ENCODE data around the gene XYLT1.

DNA sequence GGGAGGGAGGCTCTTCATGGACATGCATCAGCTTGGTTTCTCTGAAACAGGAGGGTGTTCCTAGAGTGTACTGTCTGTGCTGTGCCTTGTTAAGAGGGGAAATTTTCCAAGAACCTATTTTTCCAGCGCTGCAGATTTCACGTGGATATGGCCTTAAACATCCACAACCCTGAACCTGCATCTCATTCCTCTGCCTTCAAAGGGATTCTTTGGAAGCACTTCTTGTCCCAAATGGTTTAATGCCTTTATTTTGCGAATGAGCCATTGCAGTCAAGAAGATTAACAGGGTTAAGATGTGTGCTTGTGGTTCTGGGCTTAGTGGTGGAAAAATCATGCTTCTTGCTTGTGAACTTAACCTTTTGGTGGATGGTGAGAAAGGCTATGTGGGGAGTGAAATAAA lies 161.2 kb downstream of the XYLT1 start:
- TF ChIP-seq, protein P1, sequence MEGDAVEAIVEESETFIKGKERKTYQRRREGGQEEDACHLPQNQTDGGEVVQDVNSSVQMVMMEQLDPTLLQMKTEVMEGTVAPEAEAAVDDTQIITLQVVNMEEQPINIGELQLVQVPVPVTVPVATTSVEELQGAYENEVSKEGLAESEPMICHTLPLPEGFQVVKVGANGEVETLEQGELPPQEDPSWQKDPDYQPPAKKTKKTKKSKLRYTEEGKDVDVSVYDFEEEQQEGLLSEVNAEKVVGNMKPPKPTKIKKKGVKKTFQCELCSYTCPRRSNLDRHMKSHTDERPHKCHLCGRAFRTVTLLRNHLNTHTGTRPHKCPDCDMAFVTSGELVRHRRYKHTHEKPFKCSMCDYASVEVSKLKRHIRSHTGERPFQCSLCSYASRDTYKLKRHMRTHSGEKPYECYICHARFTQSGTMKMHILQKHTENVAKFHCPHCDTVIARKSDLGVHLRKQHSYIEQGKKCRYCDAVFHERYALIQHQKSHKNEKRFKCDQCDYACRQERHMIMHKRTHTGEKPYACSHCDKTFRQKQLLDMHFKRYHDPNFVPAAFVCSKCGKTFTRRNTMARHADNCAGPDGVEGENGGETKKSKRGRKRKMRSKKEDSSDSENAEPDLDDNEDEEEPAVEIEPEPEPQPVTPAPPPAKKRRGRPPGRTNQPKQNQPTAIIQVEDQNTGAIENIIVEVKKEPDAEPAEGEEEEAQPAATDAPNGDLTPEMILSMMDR (conservative IDR thresholded peaks at IDR 0.05; ENCODE audit: low read length): no peak
- no peak for TF ChIP-seq EZH2phosphoT487 (IDR thresholded peaks at IDR 0.05; ENCODE audit: borderline replicate concordance)

Measured in Loucy (cell line).